ENCODE data around the gene UPF3A. TPM values are rescaled to one million over a fixed set of nuclear protein-coding genes. Genes with fewer than 3 reads are reported as not detected.

UPF3A gene, protein sequence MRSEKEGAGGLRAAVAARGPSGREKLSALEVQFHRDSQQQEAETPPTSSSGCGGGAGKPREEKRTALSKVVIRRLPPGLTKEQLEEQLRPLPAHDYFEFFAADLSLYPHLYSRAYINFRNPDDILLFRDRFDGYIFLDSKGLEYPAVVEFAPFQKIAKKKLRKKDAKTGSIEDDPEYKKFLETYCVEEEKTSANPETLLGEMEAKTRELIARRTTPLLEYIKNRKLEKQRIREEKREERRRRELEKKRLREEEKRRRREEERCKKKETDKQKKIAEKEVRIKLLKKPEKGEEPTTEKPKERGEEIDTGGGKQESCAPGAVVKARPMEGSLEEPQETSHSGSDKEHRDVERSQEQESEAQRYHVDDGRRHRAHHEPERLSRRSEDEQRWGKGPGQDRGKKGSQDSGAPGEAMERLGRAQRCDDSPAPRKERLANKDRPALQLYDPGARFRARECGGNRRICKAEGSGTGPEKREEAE
- total RNA-seq, result 10 to 100 TPM; 28.9 to 85.8 (median 33.4) TPM

DNA sequence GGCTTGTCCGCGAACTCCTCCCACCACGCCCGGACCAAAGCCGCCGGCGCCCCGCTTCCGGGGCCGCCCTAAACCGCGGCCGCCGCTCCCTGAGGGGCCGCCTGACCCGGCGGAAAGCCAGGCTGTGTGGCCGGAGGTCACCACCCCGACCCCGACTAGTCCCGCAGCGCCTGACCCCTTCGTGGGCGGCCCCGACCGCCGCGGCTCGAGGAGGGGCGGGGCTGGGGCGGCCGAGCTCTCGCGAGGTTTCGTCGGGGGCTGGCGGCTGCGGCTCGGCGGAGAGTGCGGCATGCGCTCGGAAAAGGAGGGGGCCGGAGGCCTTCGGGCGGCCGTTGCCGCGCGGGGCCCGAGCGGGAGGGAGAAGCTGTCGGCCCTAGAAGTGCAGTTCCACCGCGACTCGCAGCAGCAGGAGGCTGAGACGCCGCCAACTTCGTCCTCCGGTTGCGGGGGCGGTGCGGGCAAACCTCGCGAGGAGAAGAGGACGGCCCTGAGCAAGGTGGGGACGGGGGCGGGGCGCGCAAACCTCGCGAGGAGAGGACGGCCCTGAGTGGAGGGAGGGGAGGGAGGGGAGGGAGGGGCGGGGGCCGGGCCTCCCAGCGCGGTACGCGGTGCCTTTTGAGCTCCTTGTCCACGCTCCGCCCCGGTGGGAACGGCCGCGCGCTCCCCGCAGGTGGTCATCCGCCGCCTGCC, at the start of gene UPF3A:
UPF3A (plus strand) TSS at position 251 of the 690 bp plus-strand sequence; CDS start at position 290, 39 bp downstream.
- Histone ChIP-seq H3K4me3 (peak within 1 kb of the TSS; percentile 60 to 93 (median 69)), H3K36me3 (peaks cover 0 to 10% (median 0%) of the 10 kb centered on the region in 3 donors), H3K9me3 (no peaks in the 10 kb centered on the region), H3K27ac (peak within 1 kb of the TSS; percentile 91 to 99 (median 97)), H3K27me3 (no peaks in the 10 kb centered on the region), H3K4me1 (peaks cover 0 to 24% (median 4%) of the 10 kb centered on the region in 4 donors)
- TF ChIP-seq, protein P1, sequence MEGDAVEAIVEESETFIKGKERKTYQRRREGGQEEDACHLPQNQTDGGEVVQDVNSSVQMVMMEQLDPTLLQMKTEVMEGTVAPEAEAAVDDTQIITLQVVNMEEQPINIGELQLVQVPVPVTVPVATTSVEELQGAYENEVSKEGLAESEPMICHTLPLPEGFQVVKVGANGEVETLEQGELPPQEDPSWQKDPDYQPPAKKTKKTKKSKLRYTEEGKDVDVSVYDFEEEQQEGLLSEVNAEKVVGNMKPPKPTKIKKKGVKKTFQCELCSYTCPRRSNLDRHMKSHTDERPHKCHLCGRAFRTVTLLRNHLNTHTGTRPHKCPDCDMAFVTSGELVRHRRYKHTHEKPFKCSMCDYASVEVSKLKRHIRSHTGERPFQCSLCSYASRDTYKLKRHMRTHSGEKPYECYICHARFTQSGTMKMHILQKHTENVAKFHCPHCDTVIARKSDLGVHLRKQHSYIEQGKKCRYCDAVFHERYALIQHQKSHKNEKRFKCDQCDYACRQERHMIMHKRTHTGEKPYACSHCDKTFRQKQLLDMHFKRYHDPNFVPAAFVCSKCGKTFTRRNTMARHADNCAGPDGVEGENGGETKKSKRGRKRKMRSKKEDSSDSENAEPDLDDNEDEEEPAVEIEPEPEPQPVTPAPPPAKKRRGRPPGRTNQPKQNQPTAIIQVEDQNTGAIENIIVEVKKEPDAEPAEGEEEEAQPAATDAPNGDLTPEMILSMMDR (IDR thresholded peaks at IDR 0.05), result no peak
- peak; percentile 73 to 83 for TF ChIP-seq POLR2A (IDR thresholded peaks at IDR 0.05)
- DNase-seq, result peak; percentile 85 to 96 (median 95)

DNA sequence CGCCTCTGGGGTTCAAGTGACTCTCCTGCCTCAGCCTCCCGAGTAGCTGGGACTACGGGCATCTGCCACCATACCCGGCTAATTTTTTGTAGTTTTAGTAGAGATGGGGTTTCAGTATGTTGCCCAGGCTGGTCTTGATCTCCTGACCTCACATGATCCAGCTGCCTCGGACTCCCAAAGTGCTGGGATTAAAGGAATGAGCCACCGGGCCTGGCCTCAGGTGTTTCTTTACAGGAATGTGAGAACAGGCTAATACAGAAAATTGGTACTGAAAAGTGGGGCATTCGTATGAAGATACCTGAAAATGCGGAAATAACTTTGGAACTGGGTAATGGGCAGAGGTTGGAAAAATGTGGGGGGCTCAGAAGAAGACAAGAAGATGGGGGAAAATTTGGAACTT, 49.5 kb upstream of the UPF3A start:
- TF ChIP-seq, protein P1 (IDR thresholded peaks at IDR 0.05), result no peak
- no peak for TF ChIP-seq POLR2A (IDR thresholded peaks at IDR 0.05)
- no peak overlapping the region for H3K4me3 ChIP-seq
- no peak for DNase-seq
- no peaks in the 10 kb centered on the region for H3K27me3 ChIP-seq
- H3K27ac ChIP-seq, result no peak overlapping the region
- H3K36me3 ChIP-seq, result peaks cover 0 to 2% (median 0%) of the 10 kb centered on the region in 3 donors
- H3K4me1 ChIP-seq, result peaks cover 0 to 12% (median 6%) of the 10 kb centered on the region in 4 donors
- no peaks in the 10 kb centered on the region for H3K9me3 ChIP-seq

DNA sequence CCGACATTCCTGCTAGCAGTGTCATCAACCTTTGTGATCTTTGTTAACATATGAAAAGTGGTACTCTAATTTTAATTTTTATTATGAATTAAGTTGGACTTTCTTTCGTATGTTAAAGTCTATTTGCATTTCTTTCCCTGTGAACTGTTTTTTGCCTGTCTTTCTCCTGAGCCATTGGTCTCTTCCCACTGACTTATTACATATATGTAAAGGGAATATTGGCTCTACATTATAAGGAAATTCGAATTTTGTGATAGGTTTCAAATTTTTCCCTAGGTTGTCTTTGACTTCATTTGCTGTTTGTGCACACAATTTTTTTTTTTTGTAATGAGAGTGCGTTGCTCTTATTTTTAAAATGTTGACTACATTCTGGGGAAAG, 47.1 kb upstream of the UPF3A start:
- Histone ChIP-seq H3K36me3 (peaks cover 0 to 26% (median 0%) of the 10 kb centered on the region in 3 donors), H3K4me3 (peak overlapping the region; percentile 74 to 90 (median 88)), H3K4me1 (peaks cover 0 to 12% (median 6%) of the 10 kb centered on the region in 4 donors), H3K27ac (peak overlapping the region; percentile 79 to 95 (median 94)), H3K27me3 (no peaks in the 10 kb centered on the region), H3K9me3 (no peaks in the 10 kb centered on the region)
- TF ChIP-seq, protein P1 (IDR thresholded peaks at IDR 0.05), result no peak
- no peak for TF ChIP-seq POLR2A (IDR thresholded peaks at IDR 0.05)
- DNase-seq, result no peak

DNA sequence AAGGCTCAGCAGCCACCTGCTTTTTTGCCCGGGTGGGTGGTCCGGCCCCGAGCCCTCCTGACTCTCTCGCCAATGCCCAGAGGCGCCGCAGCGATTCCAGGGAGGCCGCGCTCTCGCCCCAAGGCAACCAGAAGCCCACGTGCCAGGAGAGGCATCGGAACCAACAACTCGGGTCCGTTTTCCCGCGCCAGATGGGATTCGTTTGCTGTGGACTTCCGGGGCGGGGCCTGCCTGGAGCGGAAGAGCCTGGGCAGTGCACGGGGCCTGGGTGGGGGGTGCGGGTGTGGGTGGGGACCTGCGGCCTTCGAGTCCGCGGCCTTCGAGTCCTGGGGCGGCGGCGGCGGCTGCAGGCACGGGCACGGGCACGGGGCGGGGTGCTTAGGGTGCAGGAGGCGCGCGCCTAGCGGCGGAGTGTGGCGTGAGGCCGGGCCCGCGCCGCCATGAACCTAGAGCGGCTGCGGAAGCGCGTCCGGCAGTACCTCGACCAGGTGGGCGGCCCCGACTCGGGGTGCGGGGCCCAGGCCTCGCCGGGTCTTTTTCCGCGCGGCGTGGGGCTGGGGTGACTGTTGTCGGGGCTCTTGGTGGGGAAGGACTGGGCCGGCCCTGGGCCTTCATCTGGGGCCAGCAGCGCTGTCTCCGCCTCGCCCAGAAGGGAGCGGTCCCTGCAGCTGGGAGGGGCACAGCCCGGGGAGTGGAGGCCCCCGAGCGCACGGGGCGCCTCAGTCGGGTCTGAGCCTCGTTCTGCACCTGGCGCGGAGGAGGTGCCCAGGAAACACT, 46.6 kb upstream of the UPF3A start, which contains the start of gene CDC16:
CDC16 (plus strand) TSS at position 253 of the 777 bp plus-strand sequence; CDS start at position 441, 188 bp downstream.
- Histone ChIP-seq H3K9me3 (no peaks in the 10 kb centered on the region), H3K36me3 (peaks cover 0 to 31% (median 0%) of the 10 kb centered on the region in 3 donors), H3K4me1 (peaks cover 0 to 12% (median 6%) of the 10 kb centered on the region in 4 donors), H3K27ac (peak within 1 kb of the TSS; percentile 79 to 95 (median 94)), H3K4me3 (peak within 1 kb of the TSS; percentile 74 to 90 (median 88)), H3K27me3 (no peaks in the 10 kb centered on the region)
- peak; percentile 90 to 97 (median 96) for DNase-seq
- TF ChIP-seq POLR2A (IDR thresholded peaks at IDR 0.05), result peak; percentile 47 to 77
- TF ChIP-seq, protein P1 (IDR thresholded peaks at IDR 0.05), result peak in 4 of 6 experiments; percentile 25 to 65 (median 64)

DNA sequence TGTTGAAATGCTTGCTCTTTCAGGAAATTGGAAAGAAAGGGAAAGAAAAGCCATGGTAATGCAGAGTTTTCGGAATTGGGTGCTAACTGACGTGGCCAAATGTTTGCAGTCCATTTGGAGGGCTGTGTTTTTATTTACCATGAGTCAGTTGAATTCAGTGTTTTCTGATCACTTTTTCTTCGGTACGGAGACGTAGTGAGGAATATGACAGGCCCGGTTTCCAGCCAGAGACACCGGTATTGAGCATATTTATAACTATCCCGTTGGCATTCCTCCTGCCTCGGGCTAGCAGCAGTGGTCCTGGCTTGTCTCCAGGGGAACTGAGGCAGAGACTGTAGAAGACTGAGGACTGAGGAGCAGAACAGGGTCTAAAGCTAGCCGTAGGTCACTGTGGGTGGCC, 45.7 kb upstream of the UPF3A start:
- Histone ChIP-seq H3K9me3 (no peaks in the 10 kb centered on the region), H3K27ac (peak overlapping the region in 3 of 4 donors; percentile 93 to 95 (median 94)), H3K4me1 (peaks cover 0 to 12% (median 6%) of the 10 kb centered on the region in 4 donors), H3K27me3 (no peaks in the 10 kb centered on the region), H3K36me3 (peaks cover 0 to 40% (median 0%) of the 10 kb centered on the region in 3 donors), H3K4me3 (peak overlapping the region; percentile 74 to 90 (median 88))
- TF ChIP-seq, protein P1 (IDR thresholded peaks at IDR 0.05), result no peak
- TF ChIP-seq POLR2A (IDR thresholded peaks at IDR 0.05), result no peak
- DNase-seq, result no peak
